Measurements from ENCODE around the gene PRR20A.
"Not testable (repeated sequence)": the region's sequence is repeated elsewhere in the genome, so short reads cannot be mapped to it uniquely, and the experiment has no call there.

PRR20A gene

GRCh38 chr13:57140235-57140968, at the start of gene PRR20A:
Gene PRR20A, plus strand, starts transcription at chr13:57140918. Its CDS starts 387 bp downstream, at chr13:57141305.
- peak in 2 of 10 donors; percentile 18 to 69 for DNase-seq
- intact Hi-C loops (cut with DNase I), result not testable (repeated sequence)

- intact Hi-C loops (cut with DNase I), result no loop called here
- DNase-seq, result no peak
Observed at GRCh38 chr13:57114945-57115344, 25.8 kb upstream of the PRR20A start.

- intact Hi-C loops (cut with DNase I), result no loop called here
Observed at GRCh38 chr13:57123681-57124080, 17.0 kb upstream of the PRR20A start.

GRCh38 chr13:57128909-57129308, 11.8 kb upstream of the PRR20A start:
- intact Hi-C loops (cut with DNase I), result no loop called here
- no peak for DNase-seq

More at GRCh38 chr13:57123681-57124080, 17.0 kb upstream of the PRR20A start:
- DNase-seq, result peak in 4 of 10 donors; percentile 7 to 79 (median 30)

DNA sequence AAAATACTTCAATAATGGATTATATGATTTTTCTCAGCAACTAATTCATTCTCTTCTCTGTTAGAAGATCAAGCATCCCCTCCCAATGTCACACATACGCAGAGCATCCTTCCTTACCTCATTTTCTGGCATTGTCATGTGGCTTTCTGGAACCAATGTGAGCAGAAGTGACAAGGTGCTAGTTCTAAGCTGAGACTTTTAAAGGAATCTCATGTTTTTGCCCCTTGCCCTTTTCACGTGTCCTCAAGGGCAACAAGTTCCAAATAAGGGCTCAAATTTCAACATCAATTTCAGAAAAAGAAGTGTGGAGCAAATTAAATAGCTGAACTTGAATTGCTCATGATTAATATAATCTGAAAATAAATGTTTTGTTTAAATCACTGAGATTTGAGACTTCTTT, 4.6 kb upstream of the PRR20A start:
- intact Hi-C loops (cut with DNase I), result no loop called here
- DNase-seq, result no peak

GRCh38 chr13:57137585-57137984, 3.1 kb upstream of the PRR20A start:
- intact Hi-C loops (cut with DNase I), result no loop called here
- no peak for DNase-seq

- intact Hi-C loops (cut with DNase I), result no loop called here
- DNase-seq, result peak in 1 of 10 donors; percentile 11
Observed at GRCh38 chr13:57138988-57139387, 1.7 kb upstream of the PRR20A start.

GRCh38 chr13:57139781-57140180, 937 bp upstream of the PRR20A start:
- DNase-seq, result peak in 2 of 10 donors; percentile 23 to 46
- intact Hi-C loops (cut with DNase I), result not testable (repeated sequence)

DNA sequence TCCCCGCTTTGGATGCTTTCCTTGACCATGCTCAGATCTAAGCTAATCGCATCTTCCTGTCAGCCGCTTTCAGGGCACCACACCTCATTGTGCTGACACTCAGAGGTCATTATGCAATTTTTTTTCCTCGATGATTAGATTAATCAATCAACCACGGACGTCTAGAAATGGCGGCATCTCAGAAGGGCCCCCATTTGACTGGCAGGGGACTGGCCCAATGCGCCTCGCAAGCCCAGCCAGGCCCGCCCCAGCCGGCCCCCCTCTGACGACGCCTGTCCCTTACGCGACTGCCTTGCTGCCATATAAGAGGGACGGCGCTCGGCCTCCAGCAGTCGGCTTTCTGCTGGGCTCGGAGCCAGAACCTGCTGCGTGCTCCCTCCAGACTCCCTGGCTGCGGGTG, 6.5 kb downstream of the PRR20A start, which contains the start of gene PRR20B:
PRR20B (plus strand) TSS at position 301 of the 400 bp plus-strand sequence. CDS start 387 bp downstream, outside the sequence.
- DNase-seq; intact Hi-C loops (cut with DNase I): not testable (repeated sequence)

- intact Hi-C loops (cut with DNase I), result not testable (repeated sequence)
- peak in 3 of 10 donors; percentile 2 to 73 (median 24) for DNase-seq
Observed at GRCh38 chr13:57148106-57148505, 7.4 kb downstream of the PRR20A start.

GRCh38 chr13:57153761-57154160, 13.0 kb downstream of the PRR20A start, which contains the start of gene PRR20C:
Gene PRR20C, plus strand, starts transcription at chr13:57154061. Its CDS starts 387 bp downstream, at chr13:57154448.
- intact Hi-C loops (cut with DNase I); DNase-seq: not testable (repeated sequence)

DNA sequence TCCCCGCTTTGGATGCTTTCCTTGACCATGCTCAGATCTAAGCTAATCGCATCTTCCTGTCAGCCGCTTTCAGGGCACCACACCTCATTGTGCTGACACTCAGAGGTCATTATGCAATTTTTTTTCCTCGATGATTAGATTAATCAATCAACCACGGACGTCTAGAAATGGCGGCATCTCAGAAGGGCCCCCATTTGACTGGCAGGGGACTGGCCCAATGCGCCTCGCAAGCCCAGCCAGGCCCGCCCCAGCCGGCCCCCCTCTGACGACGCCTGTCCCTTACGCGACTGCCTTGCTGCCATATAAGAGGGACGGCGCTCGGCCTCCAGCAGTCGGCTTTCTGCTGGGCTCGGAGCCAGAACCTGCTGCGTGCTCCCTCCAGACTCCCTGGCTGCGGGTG, 19.6 kb downstream of the PRR20A start, which contains the start of gene PRR20D:
PRR20D (plus strand) TSS at position 301 of the 400 bp plus-strand sequence. CDS start 387 bp downstream, outside the sequence.
- DNase-seq; intact Hi-C loops (cut with DNase I): not testable (repeated sequence)

- intact Hi-C loops (cut with DNase I); DNase-seq: not testable (repeated sequence)
Observed at GRCh38 chr13:57166897-57167296, 26.2 kb downstream of the PRR20A start, which contains the start of gene PRR20E. Gene PRR20E, plus strand, starts transcription at chr13:57167197. Its CDS starts 387 bp downstream, at chr13:57167584.

GRCh38 chr13:57191667-57192066, 50.9 kb downstream of the PRR20A start:
- DNase-seq, result no peak
- intact Hi-C loops (cut with DNase I), result no loop called here

Measured in posterior cingulate gyrus (tissue), 11 donors.